Activated naive CD8-positive, alpha-beta T cell (primary cell): Measurements from ENCODE around the gene SLC35C1.
"Not testable (repeated sequence)": the region's sequence is repeated elsewhere in the genome, so short reads cannot be mapped to it uniquely, and the experiment has no call there.

ENCODE experiments used
- H3K27ac Mint-ChIP-seq: one replicate; pipeline ENCODE4 v1.8.0; 2021; ENCODE audit warnings: mixed read lengths
- H3K27me3 Mint-ChIP-seq: one replicate; pipeline ENCODE4 v1.8.0; 2021; ENCODE audit warnings: mixed read lengths
- H3K36me3 Mint-ChIP-seq: one replicate; pipeline ENCODE4 v1.8.0; 2021; ENCODE audit warnings: mixed read lengths
- H3K4me1 Mint-ChIP-seq: one replicate; pipeline ENCODE4 v1.8.0; 2021; ENCODE audit warnings: low read depth, mixed read lengths
- H3K4me3 Mint-ChIP-seq: one replicate; pipeline ENCODE4 v1.8.0; 2021; ENCODE audit warnings: mild to moderate bottlenecking, mixed read lengths
- H3K9me3 Mint-ChIP-seq: one replicate; pipeline ENCODE4 v1.8.0; 2021; ENCODE audit warnings: low read depth, mixed read lengths

Gene SLC35C1

DNA sequence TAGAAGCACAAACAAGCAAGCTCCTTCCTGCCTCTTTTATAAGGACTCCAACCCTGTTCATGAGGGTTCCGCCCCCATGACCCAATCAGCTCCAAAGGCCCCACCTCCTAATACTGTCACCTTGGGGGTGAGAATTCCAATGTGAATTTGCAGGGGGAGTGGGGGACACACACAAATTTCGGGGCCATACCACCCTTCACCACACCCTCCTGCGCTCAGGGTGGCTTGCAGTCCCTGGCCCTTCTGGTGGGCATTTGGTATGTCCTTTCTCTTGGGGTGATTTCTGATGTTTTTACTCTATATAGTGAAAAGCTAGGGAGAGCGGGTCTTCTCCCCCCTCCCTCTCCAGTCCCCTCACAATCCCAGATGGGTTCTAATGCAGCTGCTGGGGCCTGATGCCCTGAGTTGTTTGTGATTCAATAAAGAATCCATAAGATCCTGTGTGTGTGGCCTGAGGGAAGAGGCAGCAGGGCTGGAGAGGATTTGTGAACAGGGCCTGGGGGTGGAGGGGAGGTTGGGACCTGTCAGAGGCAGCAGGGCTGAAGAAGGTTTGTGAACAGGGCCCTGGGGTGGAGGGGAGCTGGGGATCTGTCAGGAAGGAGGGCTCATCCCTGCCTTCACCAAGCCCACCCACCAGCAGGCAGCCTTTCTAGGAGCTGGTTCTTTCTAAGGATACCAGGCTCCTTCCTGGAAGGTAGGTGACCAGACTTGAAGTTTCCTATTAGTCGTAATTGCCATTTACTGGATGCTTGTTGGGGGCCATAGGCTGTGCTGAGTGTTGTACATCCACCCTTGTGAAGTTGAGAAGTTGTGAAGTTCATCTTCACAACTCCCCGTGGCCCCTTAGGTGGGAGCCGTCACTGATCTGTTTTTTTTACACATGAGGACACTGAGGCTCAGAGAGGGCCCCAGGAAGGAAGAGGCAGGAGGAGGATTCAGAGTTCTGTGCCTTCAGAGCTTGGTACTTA, 7.9 kb downstream of the SLC35C1 start:
- no peaks in the 10 kb centered on the region for H3K27me3 Mint-ChIP-seq
- no peaks in the 10 kb centered on the region for H3K9me3 Mint-ChIP-seq
- H3K27ac Mint-ChIP-seq, result no peak overlapping the region
- H3K36me3 Mint-ChIP-seq, result no peaks in the 10 kb centered on the region
- no peak overlapping the region for H3K4me3 Mint-ChIP-seq
- H3K4me1 Mint-ChIP-seq, result peaks cover 22% of the 10 kb centered on the region

GRCh38 chr11:45815747-45816146, 10.8 kb downstream of the SLC35C1 start:
- Mint-ChIP-seq H3K4me3 (no peak overlapping the region), H3K4me1 (no peaks in the 10 kb centered on the region), H3K36me3 (no peaks in the 10 kb centered on the region), H3K27ac (no peak overlapping the region), H3K9me3 (no peaks in the 10 kb centered on the region), H3K27me3 (no peaks in the 10 kb centered on the region)

DNA sequence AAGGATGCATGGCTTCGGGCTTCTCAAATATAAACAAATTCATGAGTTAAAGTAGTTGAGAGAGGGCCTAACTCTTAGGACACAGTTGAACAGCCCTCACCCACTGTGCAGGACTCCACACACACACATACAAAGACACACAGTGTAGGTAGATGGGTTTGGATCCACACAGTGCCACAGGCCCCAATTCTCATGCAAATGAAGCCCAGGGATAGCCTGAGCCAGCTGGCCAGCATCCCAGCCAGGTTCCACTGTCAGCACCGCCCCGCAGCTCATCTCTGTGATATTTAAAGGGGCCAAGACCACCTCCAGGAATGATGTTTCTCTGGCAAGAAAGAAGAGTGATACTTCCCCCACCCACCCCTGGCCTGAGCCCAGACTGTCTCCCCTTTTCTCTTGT, 11.7 kb downstream of the SLC35C1 start:
- Mint-ChIP-seq H3K4me3 (no peak overlapping the region), H3K4me1 (no peaks in the 10 kb centered on the region), H3K27ac (no peak overlapping the region), H3K27me3 (no peaks in the 10 kb centered on the region), H3K36me3 (no peaks in the 10 kb centered on the region), H3K9me3 (no peaks in the 10 kb centered on the region)

- no peaks in the 10 kb centered on the region for H3K4me1 Mint-ChIP-seq
- no peaks in the 10 kb centered on the region for H3K27me3 Mint-ChIP-seq
- H3K36me3 Mint-ChIP-seq, result no peaks in the 10 kb centered on the region
- no peak overlapping the region for H3K4me3 Mint-ChIP-seq
- no peak overlapping the region for H3K27ac Mint-ChIP-seq
- no peaks in the 10 kb centered on the region for H3K9me3 Mint-ChIP-seq
Observed at GRCh38 chr11:45817191-45817590, 12.2 kb downstream of the SLC35C1 start.

DNA sequence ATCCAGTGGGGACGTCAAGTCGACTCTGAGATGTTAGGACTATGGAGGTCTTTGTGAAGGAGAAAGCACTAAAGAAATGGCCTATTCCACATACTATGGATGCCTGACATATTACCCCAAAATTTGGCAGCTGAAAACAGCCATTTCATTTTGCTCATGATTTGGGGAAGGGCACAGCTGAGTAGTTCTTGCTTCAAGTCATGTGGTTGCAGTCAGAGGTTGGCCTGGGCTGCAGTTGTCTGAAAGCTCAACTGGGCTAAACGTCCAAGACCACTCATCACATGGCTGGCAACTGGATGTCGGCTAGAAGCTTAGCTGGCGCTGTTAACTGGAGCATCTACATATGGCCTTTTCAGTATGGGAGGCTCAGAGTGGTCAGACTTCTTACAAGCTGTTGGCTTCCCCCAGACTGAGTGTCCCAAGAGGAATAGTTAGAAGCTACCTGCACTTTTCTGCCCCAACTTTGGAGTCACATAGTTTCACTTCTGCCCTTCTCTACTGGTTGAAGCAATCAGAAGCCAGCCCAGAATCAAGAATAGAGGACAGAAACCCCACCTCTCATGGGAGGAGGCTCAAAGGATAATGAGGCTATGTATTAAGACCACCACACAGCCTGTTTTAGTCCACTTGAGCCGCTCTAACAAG, 14.1 kb downstream of the SLC35C1 start:
- H3K4me1 Mint-ChIP-seq, result no peaks in the 10 kb centered on the region
- no peaks in the 10 kb centered on the region for H3K36me3 Mint-ChIP-seq
- no peak overlapping the region for H3K27ac Mint-ChIP-seq
- H3K4me3 Mint-ChIP-seq, result no peak overlapping the region
- H3K27me3 Mint-ChIP-seq, result no peaks in the 10 kb centered on the region
- no peaks in the 10 kb centered on the region for H3K9me3 Mint-ChIP-seq

GRCh38 chr11:45820211-45820857, 15.4 kb downstream of the SLC35C1 start:
- H3K4me1 Mint-ChIP-seq, result no peaks in the 10 kb centered on the region
- H3K4me3 Mint-ChIP-seq, result no peak overlapping the region
- H3K27me3 Mint-ChIP-seq, result no peaks in the 10 kb centered on the region
- H3K9me3 Mint-ChIP-seq, result no peaks in the 10 kb centered on the region
- H3K36me3 Mint-ChIP-seq, result no peaks in the 10 kb centered on the region
- H3K27ac Mint-ChIP-seq, result no peak overlapping the region

DNA sequence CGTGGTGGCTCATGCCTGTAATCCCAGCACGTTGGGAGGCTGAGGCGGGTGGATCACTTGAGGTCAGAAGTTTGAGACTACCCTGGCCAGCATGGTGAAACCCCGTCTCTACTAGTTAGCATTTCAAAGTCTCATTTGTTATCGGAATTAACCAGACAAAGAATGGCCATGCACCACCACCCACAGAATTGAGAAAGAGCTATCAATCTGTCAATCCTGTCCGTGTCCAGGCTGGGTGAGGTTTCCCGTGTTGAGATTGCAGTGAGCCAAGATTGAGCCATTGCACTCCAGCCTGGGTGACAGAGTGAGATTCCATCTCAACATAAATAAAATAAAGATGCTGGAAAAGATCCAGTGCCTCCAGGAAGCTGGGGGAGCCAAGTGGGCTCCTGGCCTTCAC, 21.5 kb downstream of the SLC35C1 start:
- not testable (repeated sequence) for H3K4me1 Mint-ChIP-seq, H3K9me3 Mint-ChIP-seq, H3K27ac Mint-ChIP-seq, H3K27me3 Mint-ChIP-seq, H3K36me3 Mint-ChIP-seq, H3K4me3 Mint-ChIP-seq

DNA sequence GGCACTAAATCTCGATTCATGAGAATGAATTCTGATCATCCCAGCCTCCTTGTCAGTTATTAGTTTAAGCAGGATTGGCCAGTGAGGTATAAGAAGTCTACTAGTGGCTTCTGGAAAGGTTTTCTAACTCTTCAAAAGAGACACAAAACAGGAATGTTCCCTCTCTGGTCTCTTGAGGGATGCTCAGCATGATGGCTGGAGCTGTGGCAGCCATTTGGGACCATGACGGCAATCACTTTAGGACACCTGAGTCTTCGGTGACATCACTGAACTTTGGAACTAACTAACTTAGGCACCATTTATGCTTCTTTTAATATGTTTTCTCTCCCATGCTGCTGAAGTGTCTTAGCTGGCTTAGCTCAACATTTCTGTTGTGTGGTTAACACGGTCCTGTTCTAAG, 22.2 kb downstream of the SLC35C1 start:
- Mint-ChIP-seq H3K36me3 (no peaks in the 10 kb centered on the region), H3K27ac (no peak overlapping the region), H3K4me1 (no peaks in the 10 kb centered on the region), H3K4me3 (no peak overlapping the region), H3K9me3 (no peaks in the 10 kb centered on the region), H3K27me3 (no peaks in the 10 kb centered on the region)

DNA sequence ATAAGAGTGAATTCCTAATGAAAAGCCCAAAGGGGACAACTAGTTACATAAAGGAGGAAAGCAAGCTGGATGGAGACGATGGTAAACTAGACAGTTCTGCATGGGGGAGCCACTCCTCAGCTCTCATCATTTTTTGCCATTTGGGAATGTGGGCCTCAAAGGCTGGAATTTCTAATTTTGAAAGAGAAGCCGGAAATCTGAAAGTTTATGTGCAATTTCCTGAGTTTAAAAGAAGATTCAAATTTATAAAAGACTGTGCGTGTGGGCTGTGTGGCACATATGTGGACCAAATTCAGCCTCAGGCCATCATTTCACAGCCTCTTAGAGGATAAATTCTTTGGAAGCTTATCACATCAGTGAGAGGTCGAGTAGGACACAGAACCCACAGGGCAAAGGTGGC, 24.0 kb downstream of the SLC35C1 start:
- Mint-ChIP-seq H3K36me3 (no peaks in the 10 kb centered on the region), H3K27me3 (no peaks in the 10 kb centered on the region), H3K4me1 (peaks cover 5% of the 10 kb centered on the region), H3K9me3 (no peaks in the 10 kb centered on the region), H3K27ac (no peak overlapping the region), H3K4me3 (no peak overlapping the region)

GRCh38 chr11:45830596-45830995, 25.6 kb downstream of the SLC35C1 start:
- H3K36me3 Mint-ChIP-seq, result no peaks in the 10 kb centered on the region
- no peaks in the 10 kb centered on the region for H3K27me3 Mint-ChIP-seq
- H3K9me3 Mint-ChIP-seq, result no peaks in the 10 kb centered on the region
- H3K27ac Mint-ChIP-seq, result no peak overlapping the region
- peaks cover 13% of the 10 kb centered on the region for H3K4me1 Mint-ChIP-seq
- H3K4me3 Mint-ChIP-seq, result no peak overlapping the region

DNA sequence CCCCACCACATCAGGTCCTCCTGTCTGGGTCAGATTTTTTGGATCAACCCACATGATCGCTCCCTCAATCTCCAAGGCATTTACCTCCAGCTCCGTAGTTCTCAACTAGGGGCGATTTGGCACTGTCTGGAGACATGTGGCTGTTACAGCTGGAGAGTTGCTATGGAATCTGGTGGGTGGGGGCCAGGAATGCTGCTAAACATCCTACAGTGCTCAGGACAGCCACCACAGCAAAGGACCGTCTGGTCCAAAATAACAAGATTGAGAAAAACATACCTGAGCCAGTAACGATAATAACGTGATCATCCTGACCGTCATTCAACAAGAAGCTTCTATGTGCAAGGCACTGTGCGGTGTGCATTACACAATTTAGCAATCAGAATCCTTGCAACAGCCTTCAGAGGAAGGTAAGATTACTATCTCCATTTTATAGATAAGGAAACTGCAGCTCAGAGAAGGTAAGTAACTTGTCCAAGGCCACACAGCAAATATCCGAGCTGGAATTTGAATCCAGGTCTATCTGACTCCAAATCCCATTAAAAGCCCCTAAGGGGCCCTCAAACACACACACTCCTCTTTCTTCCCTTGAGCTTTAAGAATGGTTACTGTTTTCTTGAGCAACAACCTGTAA, 28.0 kb downstream of the SLC35C1 start:
- H3K27ac Mint-ChIP-seq, result no peak overlapping the region
- H3K4me3 Mint-ChIP-seq, result no peak overlapping the region
- peaks cover 13% of the 10 kb centered on the region for H3K4me1 Mint-ChIP-seq
- no peaks in the 10 kb centered on the region for H3K9me3 Mint-ChIP-seq
- peaks cover 2% of the 10 kb centered on the region for H3K27me3 Mint-ChIP-seq
- no peaks in the 10 kb centered on the region for H3K36me3 Mint-ChIP-seq

- H3K27me3 Mint-ChIP-seq, result peaks cover 2% of the 10 kb centered on the region
- H3K4me3 Mint-ChIP-seq, result no peak overlapping the region
- no peaks in the 10 kb centered on the region for H3K9me3 Mint-ChIP-seq
- H3K36me3 Mint-ChIP-seq, result no peaks in the 10 kb centered on the region
- H3K4me1 Mint-ChIP-seq, result peaks cover 13% of the 10 kb centered on the region
- H3K27ac Mint-ChIP-seq, result no peak overlapping the region
Observed at GRCh38 chr11:45833761-45834160, 28.8 kb downstream of the SLC35C1 start.

GRCh38 chr11:45834298-45834756, 29.4 kb downstream of the SLC35C1 start:
- Mint-ChIP-seq H3K27me3 (peaks cover 2% of the 10 kb centered on the region), H3K4me3 (no peak overlapping the region)

GRCh38 chr11:45839204-45839603, 34.3 kb downstream of the SLC35C1 start:
- H3K4me1 Mint-ChIP-seq, result peaks cover 18% of the 10 kb centered on the region
- H3K27ac Mint-ChIP-seq, result no peak overlapping the region
- H3K9me3 Mint-ChIP-seq, result no peaks in the 10 kb centered on the region
- H3K27me3 Mint-ChIP-seq, result peaks cover 2% of the 10 kb centered on the region
- no peak overlapping the region for H3K4me3 Mint-ChIP-seq
- no peaks in the 10 kb centered on the region for H3K36me3 Mint-ChIP-seq

More at GRCh38 chr11:45834298-45834756, 29.4 kb downstream of the SLC35C1 start:
- no peaks in the 10 kb centered on the region for H3K9me3 Mint-ChIP-seq
- peaks cover 13% of the 10 kb centered on the region for H3K4me1 Mint-ChIP-seq
- H3K27ac Mint-ChIP-seq, result no peak overlapping the region
- no peaks in the 10 kb centered on the region for H3K36me3 Mint-ChIP-seq

DNA sequence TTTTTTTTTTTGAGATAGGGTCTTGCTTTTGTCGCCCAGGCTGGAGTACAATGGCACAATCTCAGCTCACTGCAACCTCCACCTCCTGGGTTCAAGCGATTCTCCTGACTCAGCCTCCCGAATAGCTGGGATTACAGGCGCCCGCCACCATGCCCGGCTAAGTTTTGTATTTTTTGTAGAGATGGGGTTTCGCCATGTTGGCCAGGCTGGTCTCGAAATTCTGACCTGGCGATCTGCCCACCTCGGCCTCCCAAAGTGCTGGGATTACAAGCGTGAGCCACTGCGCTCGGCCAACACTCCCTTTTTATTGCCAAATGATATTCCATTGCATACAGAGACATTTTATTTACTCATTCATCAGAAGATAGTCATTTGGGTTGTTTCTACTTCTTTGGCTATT, 35.3 kb downstream of the SLC35C1 start:
- H3K27me3 Mint-ChIP-seq, H3K4me3 Mint-ChIP-seq, H3K36me3 Mint-ChIP-seq, H3K9me3 Mint-ChIP-seq, H3K27ac Mint-ChIP-seq: not testable (repeated sequence)
- H3K4me1 Mint-ChIP-seq, result peaks cover 14% of the 10 kb centered on the region
